ENCODE measurements around the gene KCTD8. TPM values are rescaled to one million over a fixed set of nuclear protein-coding genes. Genes with fewer than 3 reads are reported as not detected.

Gene KCTD8
- total RNA-seq, 4 donors from 2014 or later, result 0.51 to 3.9 (median 2.5) TPM

GRCh38 chr4:44446191-44446590 lies 2.4 kb downstream of the KCTD8 start:
- no peaks in the 10 kb centered on the region for H3K36me3 ChIP-seq
- DNase-seq, result no peak
- H3K9me3 ChIP-seq, result no peaks in the 10 kb centered on the region
- peak overlapping the region in 1 of 2 donors; percentile 53 for H3K4me3 ChIP-seq
- TF ChIP-seq, protein P1, sequence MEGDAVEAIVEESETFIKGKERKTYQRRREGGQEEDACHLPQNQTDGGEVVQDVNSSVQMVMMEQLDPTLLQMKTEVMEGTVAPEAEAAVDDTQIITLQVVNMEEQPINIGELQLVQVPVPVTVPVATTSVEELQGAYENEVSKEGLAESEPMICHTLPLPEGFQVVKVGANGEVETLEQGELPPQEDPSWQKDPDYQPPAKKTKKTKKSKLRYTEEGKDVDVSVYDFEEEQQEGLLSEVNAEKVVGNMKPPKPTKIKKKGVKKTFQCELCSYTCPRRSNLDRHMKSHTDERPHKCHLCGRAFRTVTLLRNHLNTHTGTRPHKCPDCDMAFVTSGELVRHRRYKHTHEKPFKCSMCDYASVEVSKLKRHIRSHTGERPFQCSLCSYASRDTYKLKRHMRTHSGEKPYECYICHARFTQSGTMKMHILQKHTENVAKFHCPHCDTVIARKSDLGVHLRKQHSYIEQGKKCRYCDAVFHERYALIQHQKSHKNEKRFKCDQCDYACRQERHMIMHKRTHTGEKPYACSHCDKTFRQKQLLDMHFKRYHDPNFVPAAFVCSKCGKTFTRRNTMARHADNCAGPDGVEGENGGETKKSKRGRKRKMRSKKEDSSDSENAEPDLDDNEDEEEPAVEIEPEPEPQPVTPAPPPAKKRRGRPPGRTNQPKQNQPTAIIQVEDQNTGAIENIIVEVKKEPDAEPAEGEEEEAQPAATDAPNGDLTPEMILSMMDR (IDR thresholded peaks at IDR 0.05), result no peak
- no peak for TF ChIP-seq POLR2A (IDR thresholded peaks at IDR 0.05)
- peaks cover 0 to 20% of the 10 kb centered on the region in 2 donors for H3K27me3 ChIP-seq
- intact Hi-C loops (cut with DNase I; ENCODE audit: low total_unique reads), result no loop called here
- no peak overlapping the region for H3K27ac ChIP-seq
- H3K4me1 ChIP-seq, result peaks cover 0 to 8% of the 10 kb centered on the region in 2 donors

DNA sequence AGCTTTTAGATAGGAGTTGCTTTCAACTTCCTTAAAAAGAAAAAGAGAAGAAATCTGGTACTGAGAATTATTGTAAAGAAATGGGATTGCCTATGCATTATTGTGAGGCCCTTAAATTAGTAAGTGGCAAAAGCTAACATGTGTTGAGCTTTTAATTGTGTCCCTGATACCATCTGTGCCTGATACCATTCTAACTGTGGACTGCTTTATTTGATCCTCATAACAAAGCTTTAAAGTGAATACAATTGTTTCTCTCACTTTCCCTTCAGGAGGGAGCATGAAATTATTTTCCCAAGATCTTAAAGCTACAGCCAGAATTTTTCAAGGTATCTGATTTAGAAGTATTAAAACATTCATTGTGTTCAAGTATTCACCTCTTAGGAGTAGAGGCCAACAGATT lies 9.9 kb downstream of the KCTD8 start:
- DNase-seq, result no peak
- no peak for TF ChIP-seq POLR2A (IDR thresholded peaks at IDR 0.05)
- TF ChIP-seq, protein P1 (IDR thresholded peaks at IDR 0.05), result no peak
- intact Hi-C loops (cut with DNase I; ENCODE audit: low total_unique reads), result no loop called here

DNA sequence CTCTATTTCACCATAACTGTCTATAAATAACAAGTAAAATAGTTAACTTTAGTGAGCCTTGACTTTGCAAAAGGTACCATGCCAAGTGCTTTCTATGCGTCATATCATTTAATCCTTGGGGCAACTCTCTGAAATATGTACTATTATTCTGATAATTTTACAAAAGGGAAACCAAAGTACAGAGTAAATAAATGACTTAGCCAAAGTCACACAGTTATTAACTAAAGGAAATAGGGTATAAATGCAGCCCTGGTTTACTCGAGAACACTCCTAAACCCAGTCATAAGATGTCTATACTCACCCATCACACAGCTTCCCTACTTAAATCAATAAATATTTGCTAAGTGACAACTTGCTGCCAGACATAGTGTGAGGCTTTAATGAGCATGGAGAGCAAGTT lies 14.4 kb downstream of the KCTD8 start:
- Histone ChIP-seq H3K36me3 (no peaks in the 10 kb centered on the region), H3K4me3 (no peak overlapping the region), H3K27ac (no peak overlapping the region), H3K4me1 (no peaks in the 10 kb centered on the region), H3K9me3 (no peaks in the 10 kb centered on the region), H3K27me3 (no peaks in the 10 kb centered on the region)
- intact Hi-C loops (cut with DNase I; ENCODE audit: low total_unique reads), result no loop called here
- no peak for DNase-seq
- TF ChIP-seq POLR2A (IDR thresholded peaks at IDR 0.05), result no peak
- TF ChIP-seq, protein P1 (IDR thresholded peaks at IDR 0.05), result no peak

More for the DNA sequence above, 9.9 kb downstream of the KCTD8 start:
- H3K9me3 ChIP-seq, result no peaks in the 10 kb centered on the region
- H3K36me3 ChIP-seq, result no peaks in the 10 kb centered on the region
- H3K27me3 ChIP-seq, result no peaks in the 10 kb centered on the region
- no peak overlapping the region for H3K4me3 ChIP-seq
- H3K27ac ChIP-seq, result no peak overlapping the region
- no peaks in the 10 kb centered on the region for H3K4me1 ChIP-seq

DNA sequence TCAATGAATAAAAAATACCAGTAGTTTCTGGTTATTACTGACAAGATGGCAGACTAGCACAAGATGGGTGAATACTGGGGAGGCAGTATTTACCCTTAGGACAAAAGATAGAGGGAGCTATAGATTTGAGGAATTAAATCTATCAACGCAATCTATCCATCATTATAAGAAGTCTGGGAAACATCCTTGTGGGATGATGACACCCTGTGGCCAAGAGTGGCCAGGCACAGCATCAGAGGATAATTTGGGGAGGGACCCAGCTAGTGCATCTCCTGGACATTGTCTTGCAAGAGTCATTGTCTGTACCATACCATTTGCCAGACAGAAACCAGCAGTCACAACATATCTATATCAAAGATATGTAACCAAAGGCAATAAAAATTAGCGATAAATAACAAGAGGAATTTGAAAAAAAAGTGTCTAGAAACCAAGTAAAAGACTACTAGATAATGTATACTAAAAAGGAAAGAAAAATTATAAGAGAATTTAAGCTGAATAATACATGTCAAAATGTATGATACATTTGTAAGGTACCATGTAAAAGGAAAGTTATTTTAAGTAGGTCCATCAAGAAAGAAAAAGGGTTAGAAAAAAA lies 22.9 kb downstream of the KCTD8 start:
- Histone ChIP-seq H3K4me1 (no peaks in the 10 kb centered on the region), H3K9me3 (no peaks in the 10 kb centered on the region), H3K27me3 (no peaks in the 10 kb centered on the region), H3K27ac (no peak overlapping the region), H3K36me3 (no peaks in the 10 kb centered on the region), H3K4me3 (no peak overlapping the region)
- TF ChIP-seq POLR2A (IDR thresholded peaks at IDR 0.05), result no peak
- TF ChIP-seq, protein P1 (IDR thresholded peaks at IDR 0.05), result no peak
- intact Hi-C loops (cut with DNase I; ENCODE audit: low total_unique reads), result no loop called here
- no peak for DNase-seq

DNA sequence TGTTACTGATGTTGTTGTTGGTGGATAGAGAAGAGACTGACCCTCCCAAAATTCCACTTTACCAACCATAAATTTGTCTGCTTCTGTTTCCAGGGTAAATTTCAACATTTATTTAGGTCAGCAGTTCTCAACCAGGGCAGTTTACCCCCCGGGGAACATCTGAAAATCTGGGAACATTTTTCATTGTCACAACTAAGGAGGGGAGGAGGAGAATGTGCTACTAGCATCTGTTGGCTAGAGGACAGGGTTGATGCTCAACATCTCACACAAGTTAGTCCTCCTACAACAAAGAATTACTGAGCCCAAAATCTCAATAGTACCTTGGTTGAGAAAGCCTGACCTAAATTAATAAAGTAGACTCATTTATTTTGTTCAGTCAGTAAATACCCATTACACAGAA lies 25.7 kb downstream of the KCTD8 start:
- no peaks in the 10 kb centered on the region for H3K4me1 ChIP-seq
- intact Hi-C loops (cut with DNase I; ENCODE audit: low total_unique reads), result no loop called here
- no peaks in the 10 kb centered on the region for H3K36me3 ChIP-seq
- no peak overlapping the region for H3K27ac ChIP-seq
- no peaks in the 10 kb centered on the region for H3K27me3 ChIP-seq
- H3K9me3 ChIP-seq, result no peaks in the 10 kb centered on the region
- TF ChIP-seq POLR2A (IDR thresholded peaks at IDR 0.05), result no peak
- TF ChIP-seq, protein P1 (IDR thresholded peaks at IDR 0.05), result no peak
- H3K4me3 ChIP-seq, result no peak overlapping the region
- no peak for DNase-seq
